ENCODE results near the gene MAPK9.

Gene MAPK9

GRCh38 chr5:180294913-180295555, 3.2 kb upstream of the MAPK9 start:
- DNase-seq (ENCODE audit: low read depth): no peak

GRCh38 chr5:180294411-180294810, 2.5 kb upstream of the MAPK9 start:
- DNase-seq (ENCODE audit: low read depth): no peak

GRCh38 chr5:180291234-180291940, 496 bp downstream of the MAPK9 start:
- no peak for DNase-seq (ENCODE audit: low read depth)

- DNase-seq (ENCODE audit: low read depth): no peak
These were observed 1.2 kb downstream of the MAPK9 start for GRCh38 chr5:180290568-180291233.

GRCh38 chr5:180289966-180290365, 1.9 kb downstream of the MAPK9 start:
- DNase-seq (ENCODE audit: low read depth): no peak

- DNase-seq (ENCODE audit: low read depth): no peak
These were observed 2.5 kb downstream of the MAPK9 start for GRCh38 chr5:180289433-180289832.

GRCh38 chr5:180287868-180288267, 4.0 kb downstream of the MAPK9 start:
- no peak for DNase-seq (ENCODE audit: low read depth)

GRCh38 chr5:180287404-180287803, 4.5 kb downstream of the MAPK9 start:
- DNase-seq (ENCODE audit: low read depth): no peak

- no peak for DNase-seq (ENCODE audit: low read depth)
These were observed 7.7 kb downstream of the MAPK9 start for GRCh38 chr5:180284149-180284548.

GRCh38 chr5:180283026-180283615, 8.8 kb downstream of the MAPK9 start:
- DNase-seq (ENCODE audit: low read depth): no peak

GRCh38 chr5:180282281-180282680, 9.6 kb downstream of the MAPK9 start:
- DNase-seq (ENCODE audit: low read depth): no peak

GRCh38 chr5:180281706-180282105, 10.2 kb downstream of the MAPK9 start:
- no peak for DNase-seq (ENCODE audit: low read depth)

- no peak for DNase-seq (ENCODE audit: low read depth)
These were observed 17.2 kb downstream of the MAPK9 start for GRCh38 chr5:180274695-180275094.

- no peak for DNase-seq (ENCODE audit: low read depth)
These were observed 20.7 kb downstream of the MAPK9 start for GRCh38 chr5:180271221-180271620.

GRCh38 chr5:180259260-180259611, 32.6 kb downstream of the MAPK9 start:
- no peak for DNase-seq (ENCODE audit: low read depth)

GRCh38 chr5:180253036-180253824, 38.7 kb downstream of the MAPK9 start:
- no peak for DNase-seq (ENCODE audit: low read depth)

GRCh38 chr5:180251887-180252286, 40.0 kb downstream of the MAPK9 start:
- DNase-seq (ENCODE audit: low read depth): no peak

- DNase-seq (ENCODE audit: low read depth): no peak
These were observed 40.7 kb downstream of the MAPK9 start for GRCh38 chr5:180251141-180251540.

GRCh38 chr5:180250329-180250728, 41.6 kb downstream of the MAPK9 start:
- DNase-seq (ENCODE audit: low read depth): no peak

- DNase-seq (ENCODE audit: low read depth): no peak
These were observed 50.3 kb downstream of the MAPK9 start for GRCh38 chr5:180241600-180241999.

- no peak for DNase-seq (ENCODE audit: low read depth)
These were observed 53.3 kb downstream of the MAPK9 start for GRCh38 chr5:180238631-180239030.

- no peak for DNase-seq (ENCODE audit: low read depth)
These were observed 56.0 kb downstream of the MAPK9 start for GRCh38 chr5:180235846-180236245.
